Skin epidermis (tissue), 12 donors: ENCODE data around the gene GATM.
"Not testable (repeated sequence)": the region's sequence is repeated elsewhere in the genome, so short reads cannot be mapped to it uniquely, and the experiment has no call there.

Source experiments
- H3K27ac ChIP-seq, 21 experiments: fragments of 200-600 bp; sonication (generic) in 11 of 21; one replicate each; pipeline ENCODE4 v1.5.0; 2020; ENCODE audit warnings: mild to moderate bottlenecking in 3 of 21, inconsistent platforms in 2 of 21, moderate library complexity in 2 of 21
- H3K4me3 ChIP-seq, 7 experiments: fragments of 200-600 bp; sonication (generic) in 2 of 7; one replicate each; pipeline ENCODE4 v1.5.0; 2020; ENCODE audit warnings: inconsistent platforms in 2 of 7, mild to moderate bottlenecking in 2 of 7, moderate library complexity in 1 of 7

Gene GATM

DNA sequence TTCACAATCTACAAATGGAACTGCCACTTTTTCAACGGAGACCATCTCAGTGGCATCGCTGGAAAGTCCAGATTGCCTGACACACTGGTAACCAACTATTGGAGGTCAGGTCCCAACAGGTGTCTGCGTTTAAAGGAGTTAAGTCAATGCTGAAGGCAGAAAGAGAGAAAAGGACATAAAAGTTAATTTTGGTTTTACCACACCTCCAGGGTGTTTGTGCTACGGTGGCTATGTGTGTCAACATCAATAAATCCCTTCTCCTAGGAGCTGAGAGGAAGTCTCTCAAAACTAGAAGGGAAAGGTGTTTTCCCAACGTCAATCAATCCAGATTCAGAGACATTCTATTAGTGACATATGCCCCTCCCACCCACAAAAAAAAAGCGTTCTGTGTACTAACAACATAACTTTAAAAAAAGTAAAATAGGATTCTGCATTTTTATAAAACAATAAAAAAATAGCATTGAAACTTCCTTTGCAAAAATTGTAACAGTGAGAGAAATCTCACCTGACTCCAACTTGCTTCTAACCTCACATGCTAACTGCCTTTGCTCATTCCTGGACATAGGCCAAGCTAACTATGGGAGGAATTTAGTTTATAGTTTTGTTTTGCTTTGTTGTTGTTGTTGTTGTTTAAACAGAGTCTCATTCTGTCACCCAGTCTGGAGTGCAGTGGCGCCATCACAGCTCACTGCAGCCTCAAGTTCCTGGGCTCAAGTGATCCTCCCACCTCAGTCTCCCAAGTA lies 58.7 kb downstream of the GATM start:
- H3K27ac ChIP-seq = peak overlapping the region in 4 of 21 experiments; percentile 20 to 39 (median 26)
- H3K4me3 ChIP-seq = no peak overlapping the region

DNA sequence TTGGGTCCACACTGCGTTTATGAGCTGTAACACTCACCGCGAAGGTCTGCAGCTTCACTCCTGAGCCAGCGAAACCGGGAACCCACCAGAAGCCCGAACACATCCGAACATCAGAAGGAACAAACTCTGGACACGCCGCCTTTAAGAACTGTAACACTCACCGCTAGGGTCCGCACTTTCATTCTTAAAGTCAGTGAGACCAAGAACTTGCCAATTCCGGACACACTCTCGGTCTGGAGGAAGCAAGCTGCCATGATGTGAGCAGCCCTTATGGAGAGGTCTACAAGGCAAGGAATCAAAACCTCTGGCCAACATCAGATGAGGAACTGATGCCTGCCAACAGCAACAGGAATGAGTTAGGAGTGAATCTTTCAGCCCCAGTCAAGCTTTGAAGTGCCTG lies 63.4 kb downstream of the GATM start:
- H3K4me3 ChIP-seq = no peak overlapping the region

DNA sequence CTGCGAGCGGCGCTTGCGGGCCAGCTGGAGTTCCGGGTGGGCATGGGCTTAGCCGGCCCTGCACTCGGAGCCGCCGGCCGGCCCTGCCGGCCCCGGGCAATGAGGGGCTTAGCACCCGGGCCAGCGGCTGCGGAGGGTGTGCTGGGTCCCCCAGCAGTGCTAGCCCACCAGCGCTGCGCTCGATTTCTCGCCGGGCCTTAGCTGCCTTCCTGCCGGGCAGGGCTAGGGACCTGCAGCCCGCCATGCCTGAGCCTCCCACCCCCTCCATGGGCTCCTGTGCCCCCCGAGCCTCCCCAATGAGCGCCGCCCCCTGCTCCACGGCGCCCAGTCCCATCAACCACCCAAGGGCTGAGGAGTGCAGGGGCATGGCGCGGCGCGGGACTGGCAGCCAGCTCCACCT lies 64.2 kb downstream of the GATM start:
- not testable (repeated sequence) for H3K27ac ChIP-seq, H3K4me3 ChIP-seq

More for the DNA sequence above, 63.4 kb downstream of the GATM start:
- no peak overlapping the region for H3K27ac ChIP-seq
